Activated CD8-positive, alpha-beta memory T cell treated with anti-CD3 and anti-CD28 coated beads for 24 hours (primary cell): Measurements from ENCODE around the gene RNF31.
"Not testable (repeated sequence)": the region's sequence is repeated elsewhere in the genome, so short reads cannot be mapped to it uniquely, and the experiment has no call there.

Experiments
- DNase-seq: peaks from one replicate; pipeline ENCODE4 v3.0.0-alpha.2; 2020

Gene RNF31

GRCh38 chr14:24184104-24184970, 37.0 kb downstream of the RNF31 start:
- no peak for DNase-seq

GRCh38 chr14:24185026-24185425, 37.7 kb downstream of the RNF31 start:
- no peak for DNase-seq

DNA sequence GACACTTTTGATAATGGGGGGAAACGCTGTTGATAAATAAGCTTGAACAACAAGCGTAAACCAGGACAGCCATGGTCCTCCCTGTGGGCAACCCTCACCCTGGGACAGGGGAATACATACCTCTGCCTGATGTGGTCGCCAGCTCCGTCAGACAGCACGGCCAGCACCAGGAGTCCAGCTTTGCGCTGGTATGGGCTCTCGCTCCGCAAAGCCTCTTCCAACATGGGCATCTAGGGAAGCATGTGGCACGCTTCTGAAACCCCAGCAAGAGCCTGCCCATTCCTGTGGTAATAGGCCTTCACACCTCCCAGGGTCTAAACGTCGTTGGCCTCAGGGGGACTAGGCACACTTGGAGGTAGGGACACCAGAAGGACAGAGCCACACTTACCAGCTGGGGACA, 38.4 kb downstream of the RNF31 start:
- no peak for DNase-seq

DNA sequence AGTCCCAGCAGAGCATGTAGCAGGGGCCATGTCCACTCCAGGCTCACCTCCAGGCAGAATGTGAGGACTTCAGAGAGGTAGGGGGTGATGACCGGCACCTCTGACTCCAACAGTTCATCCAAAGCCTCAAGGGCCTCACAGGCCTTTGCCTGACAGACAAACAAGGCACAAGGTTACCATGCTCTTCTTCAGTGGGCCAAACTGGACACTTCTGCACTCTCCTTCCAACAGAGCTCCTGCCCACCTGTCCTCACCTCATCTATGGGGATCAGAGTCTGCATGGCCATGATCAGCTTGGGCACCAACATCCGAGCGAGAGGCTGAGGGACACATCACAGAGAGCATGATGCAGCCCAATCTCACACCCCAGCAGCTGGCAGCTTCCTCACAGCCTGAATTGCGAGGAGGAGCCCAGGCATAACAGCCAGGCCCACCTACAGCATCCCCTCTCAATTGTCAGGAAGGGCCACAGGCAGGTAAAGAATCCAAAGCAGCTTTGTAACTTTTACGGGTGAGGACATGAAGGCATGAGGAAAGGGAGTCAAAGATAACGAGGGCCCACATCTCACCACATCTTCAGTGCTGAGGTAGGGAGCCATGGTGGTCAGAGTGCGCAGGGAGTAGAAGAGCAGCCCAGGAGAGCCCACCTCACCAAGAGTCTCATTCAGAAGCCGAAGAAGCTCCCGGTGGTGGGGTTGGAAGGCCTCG, 39.7 kb downstream of the RNF31 start:
- DNase-seq = no peak

- no peak for DNase-seq
Observed at GRCh38 chr14:24187539-24187915, 40.2 kb downstream of the RNF31 start.

GRCh38 chr14:24188251-24189058, 41.2 kb downstream of the RNF31 start, which contains the start of gene IPO4:
IPO4 (minus strand) TSS chr14:24188816; CDS start chr14:24188787, 29 bp downstream.
- peak; percentile 95 for DNase-seq

GRCh38 chr14:24189059-24189375, 41.7 kb downstream of the RNF31 start:
- no peak for DNase-seq

GRCh38 chr14:24189460-24189859, 42.2 kb downstream of the RNF31 start:
- no peak for DNase-seq

DNA sequence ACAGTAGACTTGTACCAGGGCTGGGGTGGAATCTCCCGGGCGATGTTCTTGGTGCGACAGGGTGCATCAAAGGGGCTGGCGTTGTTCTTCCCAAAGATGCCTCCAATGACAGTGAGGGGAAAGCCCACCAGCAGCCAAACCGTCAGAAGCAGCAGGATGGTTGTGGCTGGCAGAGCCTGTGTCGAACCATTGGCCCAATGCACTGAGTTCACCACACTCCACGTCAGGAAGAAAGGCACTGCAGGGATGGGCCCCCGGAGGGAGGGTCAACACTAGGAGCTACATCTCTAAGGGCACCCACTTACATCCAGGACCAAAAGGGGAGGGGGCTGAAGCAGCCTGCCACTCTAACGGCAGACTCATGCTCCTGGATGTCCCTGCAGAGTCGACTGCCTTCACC, 43.1 kb downstream of the RNF31 start:
- no peak for DNase-seq

GRCh38 chr14:24192933-24193332, 45.6 kb downstream of the RNF31 start:
- DNase-seq = no peak

DNA sequence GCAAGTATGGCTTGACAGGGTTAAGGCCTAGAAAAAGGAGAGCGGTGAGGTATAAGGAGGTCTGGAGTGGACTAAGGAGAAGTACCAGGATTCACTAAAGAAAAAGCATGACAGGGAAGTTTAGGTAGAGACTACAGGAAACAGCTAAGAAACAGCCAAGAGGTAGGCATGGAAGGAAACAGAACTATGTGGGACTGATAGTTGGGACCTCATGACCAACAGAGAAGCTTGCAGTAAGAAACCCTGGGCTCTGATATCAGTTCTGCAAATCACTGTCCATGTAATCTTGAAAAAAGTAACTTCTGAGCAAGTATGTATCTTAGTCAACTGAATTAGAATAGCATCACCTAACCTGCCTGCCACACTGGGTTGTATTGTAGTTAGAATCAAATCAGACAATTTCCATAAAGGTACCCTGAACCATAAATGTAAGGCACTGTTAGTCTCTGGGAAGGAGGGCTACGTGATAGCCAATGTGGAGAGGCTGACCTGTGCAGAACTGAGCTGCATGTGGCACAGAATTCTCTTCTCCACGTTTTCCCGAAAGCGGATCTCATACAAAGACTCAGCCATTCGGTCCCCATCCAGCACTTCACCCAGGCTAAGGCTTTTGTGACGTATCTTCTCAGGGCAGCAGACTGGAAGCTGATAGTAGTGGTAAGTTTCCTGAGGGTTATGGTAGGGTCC, 47.0 kb downstream of the RNF31 start:
- DNase-seq = no peak

- DNase-seq = no peak
Observed at GRCh38 chr14:24194873-24195185, 47.5 kb downstream of the RNF31 start.

DNA sequence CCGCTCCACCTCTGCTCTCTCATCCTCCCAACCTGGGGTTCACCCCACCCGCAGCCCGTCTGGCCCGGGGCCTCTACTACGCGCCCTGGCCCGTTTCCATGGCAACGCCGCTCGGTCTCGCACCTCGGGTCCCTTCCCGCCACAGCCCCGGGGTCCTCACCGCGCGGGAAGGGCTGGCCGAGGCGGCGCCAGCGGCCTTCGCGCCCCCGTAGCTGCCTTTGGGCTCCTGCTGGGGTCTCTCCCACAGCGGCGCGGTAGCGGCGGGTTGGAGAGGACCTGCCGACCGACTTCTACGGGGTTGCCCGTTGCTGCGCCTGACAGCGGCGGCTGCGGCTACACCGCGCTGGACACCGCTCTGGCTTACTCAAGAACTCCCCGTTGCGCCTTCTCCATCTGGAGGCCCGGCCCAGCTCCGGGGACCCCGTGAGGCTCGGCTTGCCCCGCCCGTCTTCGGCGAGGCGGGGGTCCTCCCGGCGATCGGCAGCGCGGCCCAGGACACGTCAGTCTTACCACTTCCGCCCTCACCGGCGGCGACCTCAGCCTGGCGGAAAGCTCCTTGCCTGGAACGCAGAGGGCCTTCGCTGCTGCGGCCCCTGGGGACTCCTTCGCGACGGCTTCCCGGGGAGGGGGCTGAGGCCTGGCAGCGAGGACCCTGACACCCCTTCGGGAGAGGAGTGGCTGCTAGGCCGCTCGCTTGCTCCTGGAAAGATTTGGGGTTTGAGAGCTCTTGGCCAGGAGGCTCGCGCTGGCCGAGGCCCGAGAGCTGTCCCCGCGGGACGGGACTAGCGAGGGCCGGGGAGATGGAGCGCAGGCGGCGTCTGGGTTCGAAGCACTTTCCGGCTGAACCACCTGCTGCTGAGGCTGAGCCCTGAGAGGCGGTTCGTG, 48.1 kb downstream of the RNF31 start, which contains the start of gene TM9SF1:
TSS of gene TM9SF1 (minus strand) at position 256 of the 885 bp plus-strand sequence. CDS start 422 bp downstream, outside the sequence.
- peak; percentile 95 for DNase-seq

GRCh38 chr14:24196071-24197055, 49.1 kb downstream of the RNF31 start:
- no peak for DNase-seq

GRCh38 chr14:24197056-24197450, 49.8 kb downstream of the RNF31 start:
- DNase-seq = no peak

GRCh38 chr14:24198814-24199524, 51.7 kb downstream of the RNF31 start:
- DNase-seq = no peak

- DNase-seq = not testable (repeated sequence)
Observed at GRCh38 chr14:24202538-24202937, 55.2 kb downstream of the RNF31 start.

DNA sequence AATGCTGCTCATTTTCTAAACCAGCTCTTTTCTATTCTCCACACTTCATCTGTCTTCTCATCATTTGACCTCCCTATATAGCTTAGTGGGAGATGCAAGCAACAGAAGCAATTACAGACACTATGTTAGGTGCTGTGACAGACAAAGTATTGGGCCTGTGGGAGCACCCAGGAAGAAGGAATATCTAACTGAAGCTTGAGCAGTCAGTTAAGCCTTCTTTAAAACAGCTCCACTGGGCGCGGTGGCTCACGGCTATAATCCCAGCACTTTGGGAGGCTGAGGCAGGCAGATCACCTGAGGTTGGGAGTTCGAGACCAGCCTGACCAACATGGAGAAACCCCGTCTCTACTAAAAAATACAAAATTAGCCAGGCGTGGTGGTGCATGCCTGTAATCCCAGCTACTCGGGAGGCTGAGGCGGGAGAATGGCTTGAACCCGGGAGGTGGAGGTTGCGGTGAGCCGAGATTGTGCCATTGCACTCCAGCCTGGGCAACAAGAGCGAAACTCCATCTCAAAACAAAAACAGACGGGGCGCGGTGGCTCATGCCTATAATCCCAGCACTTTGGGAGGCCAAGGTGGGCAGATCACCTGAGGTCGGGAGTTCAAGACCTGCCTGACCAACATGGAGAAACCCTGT, 56.1 kb downstream of the RNF31 start:
- not testable (repeated sequence) for DNase-seq
